22Rv1 (cell line): ENCODE data around the gene EEIG1.

Experiments used
- H3K27ac ChIP-seq: fragments of 450-650 bp; 2 replicates; pipeline ENCODE4 v1.5.1; 2017
- ZFX ChIP-seq: fragments of 450-650 bp; IDR thresholded peaks from 2 replicates; pipeline ENCODE4 v1.6.1; 2017; ENCODE audit warnings: antibody characterized with exemption, borderline replicate concordance
- TF ChIP-seq, protein P1 (sequence below): fragments of 450-650 bp; IDR thresholded peaks from 2 replicates; pipeline ENCODE4 v1.5.1; 2017; ENCODE audit warnings: mild to moderate bottlenecking

The EEIG1 gene

DNA sequence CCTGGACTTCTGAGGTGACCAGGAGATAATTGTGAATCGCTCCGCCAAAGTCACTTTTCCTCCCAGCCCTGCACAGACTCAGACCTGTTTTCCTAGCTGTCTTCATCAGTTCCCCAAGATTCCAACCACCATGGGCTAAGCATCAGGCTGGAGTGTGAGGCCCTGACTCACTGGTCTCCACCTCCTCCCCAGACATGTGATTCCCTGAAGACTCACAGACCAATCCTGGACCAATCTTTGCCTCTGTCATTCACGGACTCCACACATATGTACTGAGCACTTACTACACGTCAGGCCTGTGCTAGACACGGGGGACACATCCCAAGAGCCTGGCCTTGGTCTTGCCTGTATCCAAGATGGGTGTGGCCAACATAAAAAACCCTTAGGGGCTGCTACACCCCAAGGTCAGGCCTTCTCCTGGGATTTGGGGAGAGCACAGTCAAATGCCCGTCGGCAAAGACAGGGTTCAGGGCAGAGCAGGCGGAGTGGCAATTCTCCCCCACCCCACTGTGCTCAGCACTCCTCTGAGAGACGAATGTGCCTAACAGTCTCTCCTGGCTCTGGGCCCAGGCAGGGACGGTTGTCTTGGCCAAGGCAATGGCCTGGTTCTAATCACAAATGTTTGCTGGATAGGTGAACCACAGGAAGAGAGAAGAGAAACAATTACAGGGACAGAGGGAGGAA, 11.9 kb downstream of the EEIG1 start:
- H3K27ac ChIP-seq: peak overlapping the region; percentile 63
- TF ChIP-seq ZFX: no peak
- TF ChIP-seq, protein P1, sequence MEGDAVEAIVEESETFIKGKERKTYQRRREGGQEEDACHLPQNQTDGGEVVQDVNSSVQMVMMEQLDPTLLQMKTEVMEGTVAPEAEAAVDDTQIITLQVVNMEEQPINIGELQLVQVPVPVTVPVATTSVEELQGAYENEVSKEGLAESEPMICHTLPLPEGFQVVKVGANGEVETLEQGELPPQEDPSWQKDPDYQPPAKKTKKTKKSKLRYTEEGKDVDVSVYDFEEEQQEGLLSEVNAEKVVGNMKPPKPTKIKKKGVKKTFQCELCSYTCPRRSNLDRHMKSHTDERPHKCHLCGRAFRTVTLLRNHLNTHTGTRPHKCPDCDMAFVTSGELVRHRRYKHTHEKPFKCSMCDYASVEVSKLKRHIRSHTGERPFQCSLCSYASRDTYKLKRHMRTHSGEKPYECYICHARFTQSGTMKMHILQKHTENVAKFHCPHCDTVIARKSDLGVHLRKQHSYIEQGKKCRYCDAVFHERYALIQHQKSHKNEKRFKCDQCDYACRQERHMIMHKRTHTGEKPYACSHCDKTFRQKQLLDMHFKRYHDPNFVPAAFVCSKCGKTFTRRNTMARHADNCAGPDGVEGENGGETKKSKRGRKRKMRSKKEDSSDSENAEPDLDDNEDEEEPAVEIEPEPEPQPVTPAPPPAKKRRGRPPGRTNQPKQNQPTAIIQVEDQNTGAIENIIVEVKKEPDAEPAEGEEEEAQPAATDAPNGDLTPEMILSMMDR: no peak

DNA sequence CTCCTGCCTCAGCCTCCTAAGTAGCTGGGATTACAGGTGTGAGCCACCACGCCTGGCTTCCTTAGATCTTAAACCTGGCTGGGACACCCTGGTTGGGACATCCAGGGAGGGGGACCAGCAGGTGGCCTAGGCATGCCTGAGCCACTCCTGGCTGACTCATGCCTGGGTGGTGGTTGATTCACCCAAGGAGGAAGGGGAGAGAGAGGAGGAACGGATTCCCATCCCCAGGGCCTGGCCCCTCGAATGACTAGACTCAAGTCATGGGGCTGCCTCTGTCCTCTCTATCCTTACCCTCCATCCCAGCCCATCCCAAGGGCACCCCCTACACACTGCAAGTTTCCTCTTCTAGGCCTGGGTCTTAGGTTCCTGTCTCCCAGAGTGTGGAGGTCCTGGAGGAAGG, 12.7 kb downstream of the EEIG1 start:
- peak overlapping the region; percentile 63 for H3K27ac ChIP-seq
- no peak for TF ChIP-seq ZFX
- TF ChIP-seq, protein P1: no peak

DNA sequence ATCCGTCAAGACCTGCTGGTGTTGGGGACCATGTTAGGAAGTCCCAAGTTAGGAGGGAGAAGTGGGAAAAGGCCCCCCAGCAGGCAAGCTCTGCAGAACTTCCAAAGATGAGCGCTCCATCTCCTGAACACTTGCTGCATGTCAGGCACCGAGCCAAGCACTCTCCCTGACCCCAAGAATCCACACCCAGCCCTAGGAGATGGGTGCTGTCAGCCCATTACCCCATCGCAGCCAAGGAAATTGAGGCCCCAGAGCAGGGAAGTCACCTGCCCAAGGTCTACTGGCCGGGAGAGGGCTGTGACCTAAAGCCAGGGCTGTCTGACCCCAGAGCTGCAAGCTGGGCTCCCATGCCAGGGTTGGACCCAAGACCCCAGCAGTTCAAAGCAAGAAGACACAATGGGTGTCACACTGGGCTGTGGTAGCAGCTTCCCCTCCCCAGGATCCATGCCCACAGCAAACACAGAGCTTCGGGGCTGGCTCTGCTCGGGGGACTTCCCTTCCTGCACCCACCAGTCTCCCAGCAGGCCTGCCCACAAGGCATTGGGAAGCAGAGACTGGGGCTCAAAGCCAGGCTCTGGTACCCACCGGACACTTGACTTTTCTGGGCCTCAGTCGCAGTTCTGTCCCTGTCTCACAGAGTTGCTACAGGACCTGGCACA, 13.5 kb downstream of the EEIG1 start:
- no peak overlapping the region for H3K27ac ChIP-seq
- no peak for TF ChIP-seq ZFX
- TF ChIP-seq, protein P1: no peak

DNA sequence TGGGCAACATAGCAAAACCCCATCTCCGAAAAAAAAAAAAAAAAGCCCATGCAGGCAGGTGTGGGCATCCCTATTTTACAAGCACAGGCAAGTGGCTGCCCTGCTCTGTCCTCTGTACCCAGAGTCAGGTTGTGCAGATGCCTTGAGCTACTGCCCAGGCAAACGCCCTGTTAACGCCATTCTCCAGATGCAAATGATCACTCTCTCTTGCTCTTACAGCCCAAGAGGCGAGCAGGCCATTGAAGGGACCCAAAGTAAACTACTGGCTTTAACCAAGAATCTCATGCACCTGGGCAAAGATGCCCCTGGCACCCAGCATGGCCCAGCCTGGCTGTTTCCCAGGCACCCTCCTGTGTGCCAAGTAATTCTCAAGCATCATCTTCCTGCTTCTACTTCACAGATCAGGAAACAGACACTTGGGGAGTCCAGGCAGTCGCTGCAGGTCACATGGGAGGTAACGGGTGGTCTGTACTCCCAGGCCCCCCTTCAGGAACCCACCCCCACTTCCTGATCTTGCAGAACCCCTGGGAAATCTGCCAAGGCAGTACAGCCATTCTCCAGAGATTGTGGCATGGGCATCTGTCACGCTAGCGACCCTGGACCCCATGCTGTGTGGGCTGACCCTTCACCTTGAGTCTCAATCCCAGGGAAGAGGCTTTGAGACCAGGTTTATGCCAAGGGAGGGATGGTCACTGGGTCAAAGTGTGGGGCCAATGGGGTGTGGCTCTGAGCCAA, 14.2 kb downstream of the EEIG1 start:
- TF ChIP-seq, protein P1: no peak
- no peak for TF ChIP-seq ZFX
- H3K27ac ChIP-seq: peak overlapping the region; percentile 79

DNA sequence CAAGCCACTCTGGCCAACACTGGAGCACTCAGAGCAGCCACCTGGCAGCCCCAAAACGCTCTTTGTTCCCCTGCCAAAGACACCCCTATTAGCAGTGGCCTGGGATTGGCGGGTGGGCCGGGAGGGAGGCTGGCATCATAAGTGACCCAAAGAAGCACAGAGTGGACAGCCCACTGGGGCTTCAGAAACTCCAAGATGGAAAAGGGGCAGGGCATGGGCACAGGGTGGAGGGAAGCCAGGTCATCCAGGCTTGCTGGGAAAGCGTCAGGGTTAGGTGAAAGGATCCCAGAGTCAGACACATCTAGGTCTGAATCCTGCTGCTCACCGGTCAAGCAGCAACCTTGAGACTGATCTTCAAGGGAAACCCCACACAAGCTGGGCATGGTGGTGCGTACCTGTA, 14.8 kb downstream of the EEIG1 start:
- H3K27ac ChIP-seq: peak overlapping the region; percentile 79
- TF ChIP-seq, protein P1: no peak
- no peak for TF ChIP-seq ZFX

DNA sequence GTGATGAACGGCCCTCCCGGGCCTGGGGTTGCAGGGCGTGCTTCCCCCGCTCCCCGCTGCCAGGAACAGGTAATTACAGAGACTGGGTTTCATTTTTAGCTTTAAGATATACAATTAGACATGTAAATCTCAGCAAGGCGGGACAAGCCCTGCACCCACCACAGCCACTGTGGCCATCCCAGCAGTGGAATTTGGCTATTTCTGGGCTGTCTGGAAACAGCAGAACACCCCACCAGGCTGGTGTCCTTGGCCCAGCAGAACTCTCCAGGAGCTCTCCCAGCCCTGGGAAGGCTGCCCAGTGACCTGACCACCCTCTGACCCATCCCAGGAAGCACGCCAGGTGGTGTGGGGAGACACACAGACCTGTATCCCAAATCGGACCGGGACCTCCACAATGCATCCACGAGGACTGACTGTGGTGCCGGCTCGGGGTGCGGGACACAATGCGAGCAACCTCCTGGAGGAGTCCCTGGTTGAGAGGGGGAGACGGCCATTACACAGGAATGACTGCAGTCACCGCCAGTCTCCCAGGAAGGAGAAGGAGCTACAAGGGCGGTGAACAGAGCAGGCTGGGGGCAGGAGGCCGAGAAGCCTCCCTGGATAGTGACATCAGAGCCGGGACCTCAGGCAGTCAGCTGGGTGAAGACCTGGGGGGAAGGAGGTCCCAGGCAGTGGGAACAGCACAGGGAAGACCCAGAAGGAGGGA, 17.3 kb downstream of the EEIG1 start:
- no peak overlapping the region for H3K27ac ChIP-seq

More for the DNA sequence above, 17.3 kb downstream of the EEIG1 start:
- TF ChIP-seq ZFX: no peak
- TF ChIP-seq, protein P1: no peak
